G401 (cell line): ENCODE results near the gene ST3GAL5. TPM values are rescaled to one million over a fixed set of nuclear protein-coding genes. Genes with fewer than 3 reads are reported as not detected.

ENCODE experiments used
- DNase-seq: peaks from one replicate; pipeline ENCODE4 v3.0.0-alpha.2; 2015; ENCODE audit warnings: low spot score
- in situ Hi-C: cut with HindIII; loops from 2 replicates; pipeline ENCODE4 v1.10.0; 2016; ENCODE audit warnings: low sequenced_read_pairs, mixed read lengths
- total RNA-seq: library from RNA; depleted of rRNA; stranded (reverse); fragments of >200 nt; shearing (Covaris generic); gene quantifications from 2 replicates; pipeline ENCODE4 v1.2.3, GENCODE V29; 2014

Gene ST3GAL5
- total RNA-seq, 1 experiment from 2014 or later = 118 TPM

DNA sequence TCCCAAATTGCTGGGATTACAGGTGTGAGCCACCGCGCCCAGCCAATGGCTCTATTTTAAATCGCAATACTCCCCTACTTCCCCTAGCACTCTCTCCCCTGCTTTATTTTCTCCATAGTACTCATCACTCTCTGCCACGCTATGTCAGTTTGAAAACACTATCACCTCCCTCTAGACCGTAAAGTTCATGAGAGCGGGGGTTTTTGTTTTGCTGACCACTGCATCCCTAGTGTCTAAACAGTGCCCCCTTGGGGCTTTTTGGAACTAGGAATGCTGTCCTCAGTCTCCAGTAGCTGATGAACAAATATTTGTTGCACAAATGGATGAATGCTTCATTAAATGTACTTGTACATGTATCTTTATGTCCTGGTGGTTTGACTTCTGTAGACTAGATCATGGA is 90.9 kb downstream of the ST3GAL5 start:
- peak; percentile 46 for DNase-seq
- in situ Hi-C loops = no loop called here

DNA sequence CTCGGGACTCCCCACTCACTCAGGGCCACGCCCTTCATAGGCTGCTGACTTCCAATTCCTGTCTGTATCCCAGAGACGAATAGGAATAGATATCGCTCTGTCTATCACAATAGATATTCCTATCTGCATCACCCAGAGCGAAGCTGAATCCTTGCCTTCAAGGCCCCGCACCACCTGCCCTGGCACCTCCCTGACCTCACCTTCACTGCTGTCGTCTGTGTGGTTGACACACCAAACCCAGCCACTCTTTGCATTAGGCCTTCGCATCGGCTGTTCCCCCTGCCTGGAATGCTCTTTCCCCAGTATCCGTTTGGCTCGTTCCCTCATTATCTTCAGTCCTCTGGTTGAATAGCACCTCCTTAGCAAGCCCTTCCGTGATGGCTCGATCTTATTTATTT is 91.5 kb downstream of the ST3GAL5 start:
- in situ Hi-C loops = no loop called here
- no peak for DNase-seq

DNA sequence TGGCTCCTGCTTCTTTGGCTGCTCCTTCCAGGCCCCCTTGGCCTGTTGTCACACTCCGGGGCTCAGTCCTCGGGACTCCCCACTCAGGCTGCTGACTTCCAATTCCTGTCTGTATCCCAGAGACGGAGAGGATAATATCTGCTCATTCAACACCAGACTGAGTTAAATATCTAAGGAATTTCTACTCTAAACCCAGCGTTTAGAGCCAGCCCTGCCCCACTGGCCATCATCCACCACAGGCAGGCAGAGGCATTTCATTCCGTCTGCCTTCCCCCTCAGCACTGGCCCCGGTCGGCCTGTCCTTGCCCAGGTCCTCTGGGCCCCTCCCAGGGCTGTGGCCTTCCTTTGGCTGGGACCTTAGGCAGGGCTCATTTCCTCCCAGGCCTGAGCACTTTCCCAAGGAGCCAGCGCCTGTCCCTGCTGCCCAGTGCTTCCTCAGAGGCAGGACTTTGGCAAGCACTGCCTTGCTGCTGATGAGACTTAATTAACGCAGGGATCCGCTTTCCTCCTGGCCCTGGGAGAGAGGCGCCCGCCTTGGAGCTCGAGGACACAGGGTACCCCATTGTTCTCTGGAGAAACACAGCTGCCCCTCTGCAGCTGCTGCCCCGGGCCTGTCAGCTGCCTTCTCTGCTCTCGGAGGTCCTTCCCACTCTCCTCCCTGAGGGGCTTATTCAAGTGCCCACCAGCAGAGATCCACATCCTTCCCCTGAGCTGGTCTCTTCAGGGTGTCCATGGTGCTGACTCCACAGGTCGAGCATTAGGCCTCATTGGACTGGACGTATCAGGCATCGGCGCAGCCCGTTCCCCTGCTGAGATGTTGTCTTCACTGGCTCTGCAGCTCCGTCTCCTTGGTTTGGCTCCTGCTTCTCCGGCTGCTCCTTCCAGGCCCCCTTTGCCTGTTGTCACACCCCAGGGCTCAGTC is 92.2 kb downstream of the ST3GAL5 start:
- in situ Hi-C loops = no loop called here
- peak; percentile 41 for DNase-seq

DNA sequence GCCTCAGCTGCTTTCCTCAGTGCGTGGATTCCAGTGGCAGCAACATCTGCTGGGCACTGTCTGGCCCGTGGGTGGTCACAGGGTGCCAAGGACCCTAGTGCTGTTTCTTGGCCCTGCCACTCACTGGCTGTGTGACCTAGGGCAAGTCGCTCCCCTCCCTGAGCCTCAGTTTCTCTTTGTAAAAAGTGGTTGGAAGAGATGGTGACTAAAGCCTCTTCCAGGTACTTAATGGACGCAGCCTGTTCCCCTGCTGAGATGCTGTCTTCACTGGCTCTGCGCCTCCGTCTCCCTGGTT is 92.8 kb downstream of the ST3GAL5 start:
- in situ Hi-C loops = no loop called here
- DNase-seq = no peak

DNA sequence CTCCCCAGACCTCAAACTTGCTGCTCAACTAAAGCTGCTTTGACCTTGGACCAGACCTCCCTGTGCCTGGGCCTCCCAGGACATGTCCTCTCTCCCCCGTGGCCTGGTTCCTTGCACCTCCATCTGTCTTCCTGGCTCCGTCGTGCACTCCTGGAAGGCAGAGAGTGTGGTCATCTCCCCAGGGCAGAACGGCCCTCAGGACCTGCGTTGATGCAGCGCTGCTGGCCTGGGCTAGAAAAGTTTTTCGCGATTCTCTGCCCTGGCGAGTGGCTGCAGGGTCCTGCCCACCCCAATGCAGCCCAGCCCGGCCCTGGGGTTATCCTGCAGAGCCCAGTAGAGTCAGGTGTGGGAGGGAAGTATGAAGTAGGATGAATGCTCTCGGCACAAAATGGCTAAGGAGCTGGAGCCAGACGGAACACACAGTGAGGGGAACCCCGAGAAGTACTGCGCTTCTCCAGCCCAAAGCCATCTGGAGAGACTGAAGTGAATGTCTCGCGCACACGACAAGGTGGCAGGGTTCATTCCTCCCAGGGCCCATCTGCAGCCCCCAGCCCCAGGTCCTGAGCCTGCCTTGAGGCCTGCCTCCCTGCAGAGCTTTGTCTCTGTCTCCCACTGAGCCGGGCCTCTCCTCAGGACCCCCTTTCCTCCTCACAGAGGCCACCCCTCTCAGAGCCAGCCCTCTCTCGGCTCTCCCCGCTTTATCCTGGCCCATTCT is 93.3 kb downstream of the ST3GAL5 start:
- DNase-seq = peak; percentile 54
- in situ Hi-C loops = no loop called here

DNA sequence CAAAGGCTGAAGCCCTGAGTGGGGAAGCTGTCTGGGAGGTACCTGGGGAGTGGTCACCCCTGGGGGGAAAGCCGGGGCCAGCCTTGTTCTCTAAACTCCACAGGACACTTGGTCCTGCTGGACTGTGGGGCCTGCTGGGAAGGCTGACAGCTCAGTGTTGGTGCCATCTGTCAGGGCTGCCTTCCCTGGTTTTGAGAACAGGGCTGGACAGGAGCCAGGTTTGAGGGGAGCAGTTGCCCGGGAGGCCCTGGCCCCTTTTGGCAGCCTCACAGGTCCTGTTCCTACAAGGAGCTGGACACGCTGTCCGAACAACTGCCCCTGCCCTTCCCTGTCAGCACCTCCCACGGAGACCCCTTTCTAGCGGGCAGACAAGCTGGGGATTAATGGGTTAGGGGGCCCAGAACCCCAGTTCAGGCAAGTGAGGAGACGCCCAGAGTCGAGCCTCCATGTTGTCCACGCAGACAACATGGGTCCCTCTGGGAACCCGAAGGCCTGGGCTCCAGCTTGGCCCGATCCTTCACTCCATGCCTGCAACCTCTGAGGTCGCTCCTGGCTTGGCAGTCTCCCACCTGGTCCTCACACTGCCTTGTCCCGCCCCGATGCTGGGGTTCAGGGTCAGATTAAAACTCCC is 94.2 kb downstream of the ST3GAL5 start:
- in situ Hi-C loops = no loop called here
- peak; percentile 75 for DNase-seq

DNA sequence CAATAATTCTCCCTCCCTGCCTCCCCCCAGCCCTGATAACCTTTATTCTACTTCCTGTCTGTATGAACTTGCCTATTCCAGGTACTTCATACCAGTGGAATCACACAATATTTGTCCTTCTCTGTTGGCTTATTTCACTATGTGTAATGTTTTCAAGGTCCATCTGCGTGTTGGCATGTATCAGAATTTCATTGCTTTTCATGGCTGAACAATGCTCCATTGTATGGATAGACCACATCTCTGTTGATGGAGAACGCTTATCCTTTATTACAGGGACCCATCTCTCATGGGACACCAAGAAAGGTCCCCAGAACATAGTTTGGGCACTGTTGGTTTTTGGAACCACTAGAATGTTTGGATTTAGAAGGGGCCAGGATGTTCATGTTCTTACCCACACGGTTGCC is 94.8 kb downstream of the ST3GAL5 start:
- DNase-seq = no peak
- in situ Hi-C loops = no loop called here

DNA sequence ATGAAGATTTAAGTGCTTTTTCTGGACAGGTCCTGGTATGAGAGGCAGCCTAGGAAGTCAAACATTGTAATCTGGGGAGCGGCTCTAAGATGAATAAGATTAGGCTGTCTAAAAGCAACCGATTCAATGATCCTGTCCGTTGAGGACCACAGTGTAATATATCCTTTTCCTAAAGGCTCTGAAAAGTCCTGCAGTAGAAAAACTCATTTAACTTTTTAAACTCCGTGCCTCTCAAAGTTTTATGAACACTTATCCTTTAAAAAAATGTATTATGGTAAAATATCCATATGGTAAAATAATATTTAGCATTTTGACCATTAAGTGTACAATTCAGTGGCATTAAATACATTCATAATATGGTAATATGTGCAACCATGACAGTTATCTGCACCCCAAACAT is 95.2 kb downstream of the ST3GAL5 start:
- no peak for DNase-seq
- in situ Hi-C loops = no loop called here

DNA sequence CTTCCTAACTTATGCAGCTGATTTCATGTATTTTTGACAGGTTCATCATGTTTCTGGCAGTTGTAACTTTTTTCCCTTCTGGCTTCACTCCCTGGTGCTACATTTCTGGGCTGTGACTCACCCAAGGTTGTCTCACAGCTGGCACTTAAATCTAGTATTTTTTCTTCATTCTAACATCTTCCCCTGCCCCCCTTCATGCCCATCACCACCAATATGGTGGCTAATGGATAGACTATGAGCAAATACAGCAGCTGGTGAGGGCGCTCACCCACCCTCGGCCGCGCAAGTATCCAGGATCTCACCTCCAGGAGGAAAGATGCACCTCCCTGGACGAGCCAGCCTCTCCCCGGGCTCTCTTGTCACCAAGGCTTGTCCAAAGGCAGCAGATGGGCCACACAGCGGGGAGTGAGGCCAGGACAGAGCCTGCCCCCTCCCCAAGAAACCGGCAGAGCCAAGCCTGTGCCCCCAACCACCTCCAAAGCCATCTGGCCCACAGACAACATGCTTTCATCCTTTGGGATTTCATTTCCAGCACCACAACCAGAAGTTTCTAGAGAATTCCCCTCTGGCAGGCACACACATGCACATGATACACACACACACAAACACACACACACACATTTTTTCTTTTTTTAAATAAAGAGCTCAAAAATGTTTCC is 95.9 kb downstream of the ST3GAL5 start:
- peak; percentile 41 for DNase-seq
- in situ Hi-C loops = no loop called here

DNA sequence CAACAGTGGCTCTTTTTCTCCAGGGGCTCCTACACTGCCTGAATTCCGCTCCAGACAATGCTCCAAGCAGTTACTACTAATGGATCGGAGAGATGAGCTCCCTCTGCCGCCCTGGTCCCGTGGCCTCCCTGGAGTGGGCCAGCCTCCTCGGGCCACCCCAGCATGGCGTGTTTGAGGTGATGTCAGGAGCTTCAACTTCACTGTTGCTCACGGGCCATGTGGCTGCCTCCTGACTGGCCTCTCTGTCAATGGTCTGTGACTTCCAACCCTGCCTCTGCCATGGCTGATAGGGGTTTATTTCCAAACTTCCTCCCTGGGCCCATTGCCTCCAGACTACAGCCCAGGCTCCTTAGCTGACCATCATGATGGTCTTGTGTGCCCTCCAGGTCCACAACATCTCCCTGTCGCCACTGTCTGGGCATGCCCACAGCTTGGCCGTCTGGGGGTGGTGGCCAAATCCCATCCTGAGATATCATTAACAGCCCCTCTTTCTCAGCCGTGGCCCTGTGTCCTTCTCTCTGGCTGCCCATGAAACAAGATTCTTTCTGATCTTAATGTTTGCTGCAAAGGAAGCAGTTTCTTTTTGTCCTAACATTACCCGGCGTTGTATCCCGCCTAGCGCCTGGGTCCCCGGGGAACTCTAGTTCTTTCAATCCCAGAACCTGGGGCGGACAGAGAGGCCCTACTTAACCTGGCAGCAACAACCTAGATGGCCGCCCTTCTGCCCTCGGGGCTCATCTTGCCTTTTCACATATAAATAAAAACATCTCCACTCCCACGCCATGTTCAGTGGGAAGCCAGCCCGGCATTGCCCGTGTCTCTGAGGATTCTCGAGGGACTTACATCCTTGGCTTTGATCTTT is 96.9 kb downstream of the ST3GAL5 start:
- DNase-seq = no peak
- in situ Hi-C loops = no loop called here

DNA sequence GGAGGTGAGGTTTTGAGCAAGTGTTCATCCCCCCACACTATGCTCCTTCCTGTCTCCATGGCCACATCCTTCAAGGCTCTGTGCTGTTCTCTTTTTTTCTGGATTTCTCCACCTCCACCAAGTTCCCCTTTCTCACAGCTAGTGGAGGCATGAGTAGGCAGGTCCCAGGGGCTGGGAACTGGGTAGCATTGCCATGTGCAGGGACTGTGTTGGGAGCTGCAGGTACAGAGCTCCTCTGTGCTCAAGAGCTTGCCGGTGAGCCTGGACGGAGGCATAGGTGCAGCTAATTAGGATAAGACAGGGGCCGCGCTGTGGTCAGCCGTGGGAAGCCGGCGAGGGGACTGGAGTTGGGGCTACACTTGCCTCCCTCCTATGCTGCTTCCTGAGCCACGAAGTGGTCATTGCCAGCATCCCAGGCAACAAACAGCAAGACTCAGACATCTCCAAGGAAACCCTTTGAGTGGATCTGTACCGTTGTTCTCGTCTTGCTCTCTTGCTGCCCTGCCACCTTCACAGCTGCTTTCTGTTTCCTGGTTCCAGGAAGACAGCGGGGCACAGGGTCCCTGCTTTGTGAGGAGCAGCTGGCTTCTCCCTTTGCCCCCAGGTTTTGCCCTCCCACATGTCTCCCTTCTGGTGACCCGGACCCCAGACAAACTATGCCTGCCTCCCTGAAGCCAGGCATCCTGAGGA is 98.1 kb downstream of the ST3GAL5 start:
- in situ Hi-C loops = no loop called here
- no peak for DNase-seq

DNA sequence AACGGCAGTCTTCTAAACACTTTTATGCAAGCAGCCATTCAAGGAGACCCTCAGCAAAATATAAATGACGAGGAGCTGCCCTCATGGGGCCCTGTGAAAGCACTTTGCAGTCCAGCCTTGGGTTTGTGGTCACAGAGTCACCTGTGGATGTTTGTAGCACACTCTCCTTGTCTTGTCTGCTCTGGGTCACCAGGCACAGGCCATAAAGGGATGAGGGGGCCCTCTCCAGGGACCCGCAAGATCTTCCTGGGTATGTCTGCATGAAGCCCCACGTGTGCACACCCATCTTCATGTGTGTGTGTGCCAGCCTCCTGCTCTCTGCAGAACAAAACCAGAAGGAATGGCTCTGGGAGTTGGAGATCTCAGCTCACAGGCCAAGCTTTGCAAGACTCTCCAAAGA is 98.8 kb downstream of the ST3GAL5 start:
- in situ Hi-C loops = no loop called here
- DNase-seq = no peak

DNA sequence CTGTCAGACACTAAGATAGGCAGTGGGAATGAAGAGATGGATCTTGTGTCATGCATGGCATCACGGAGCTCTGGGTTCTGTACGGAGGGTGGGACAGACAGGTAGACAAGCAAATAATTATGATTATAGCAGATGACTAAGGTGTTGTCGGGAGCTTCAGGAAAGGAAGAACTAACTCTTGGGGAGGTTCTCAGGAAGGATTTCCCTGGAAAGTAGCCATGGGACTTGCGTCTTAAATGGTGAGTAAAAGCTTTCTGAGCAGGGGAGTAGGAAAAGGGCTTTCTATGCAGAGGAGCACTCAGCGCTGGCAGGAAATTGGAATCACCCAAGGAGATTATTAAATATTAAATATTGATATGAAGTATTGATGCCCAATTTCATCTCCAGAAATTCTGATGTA is 99.5 kb downstream of the ST3GAL5 start:
- DNase-seq = no peak
- in situ Hi-C loops = no loop called here

DNA sequence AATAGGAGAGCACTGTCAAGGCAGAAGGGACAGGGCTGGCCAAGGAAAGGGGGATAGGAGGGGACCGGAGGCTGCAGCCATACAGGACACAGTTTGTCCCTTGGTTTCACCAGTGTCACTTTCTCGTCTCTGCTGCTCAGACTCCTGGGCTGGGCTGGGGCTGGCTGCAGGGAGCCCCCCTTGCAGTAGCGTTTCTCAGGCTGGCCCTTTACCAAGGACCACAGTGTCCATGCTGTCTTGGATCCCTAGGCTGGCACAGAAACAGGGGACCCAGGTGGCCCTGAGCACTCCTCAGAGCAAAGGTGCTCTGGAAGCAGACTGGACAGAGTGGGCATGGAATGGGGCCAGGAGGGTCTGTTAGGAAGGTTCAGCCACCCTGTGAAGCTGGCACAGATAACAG is 100.2 kb downstream of the ST3GAL5 start:
- in situ Hi-C loops = no loop called here
- DNase-seq = no peak

DNA sequence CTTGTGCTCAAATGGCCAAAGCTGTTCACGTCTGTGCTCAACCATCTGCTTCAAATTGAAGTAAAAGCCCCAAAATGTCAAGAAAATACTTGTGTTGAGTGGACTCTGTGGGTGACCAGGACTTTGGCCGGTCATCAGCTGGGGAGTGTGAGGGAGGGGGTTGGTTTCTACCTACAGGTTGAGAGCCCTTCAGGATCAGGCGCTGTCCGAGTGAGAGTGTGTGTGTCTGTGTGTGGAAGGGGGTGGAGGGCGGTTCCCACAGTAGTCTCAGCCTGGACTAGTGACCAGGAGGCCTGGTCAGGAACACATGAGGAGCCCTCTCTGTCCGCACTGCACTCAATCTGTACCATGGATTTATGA is 100.8 kb downstream of the ST3GAL5 start:
- no peak for DNase-seq
- in situ Hi-C loops = no loop called here

DNA sequence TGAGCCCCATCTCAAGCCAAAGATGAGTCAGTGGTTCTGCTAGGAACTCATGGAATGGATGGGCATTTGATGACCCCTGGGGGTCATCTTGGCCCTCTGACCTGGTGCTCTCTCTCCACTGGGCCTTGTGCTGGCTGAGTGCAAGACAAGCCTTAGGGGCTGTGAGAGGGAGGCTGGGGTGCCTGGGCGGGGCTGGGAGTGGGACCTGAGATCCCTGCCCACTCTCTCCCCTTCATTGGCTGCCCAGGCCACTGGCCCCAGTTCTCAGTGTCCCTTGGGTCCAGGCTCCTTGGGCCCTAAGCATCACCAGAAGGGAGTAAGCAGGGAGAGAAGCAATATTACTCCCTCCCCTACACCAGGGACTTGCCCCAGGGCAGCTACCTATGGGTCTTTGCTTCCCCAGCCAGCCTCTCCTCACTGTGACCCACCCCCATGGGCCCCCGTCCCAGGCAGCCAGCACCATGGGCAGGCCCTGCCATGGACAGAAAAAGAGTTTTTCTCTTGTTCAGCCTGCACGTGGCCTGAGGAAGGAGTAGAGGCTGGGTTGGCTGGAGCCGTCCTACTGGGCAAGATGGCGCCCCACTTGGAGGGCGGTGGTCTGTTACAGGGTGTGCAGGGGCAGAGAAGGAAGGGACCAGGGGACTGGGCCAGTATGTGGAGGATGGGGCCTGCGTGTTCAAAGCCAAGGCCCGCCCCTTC is 101.4 kb downstream of the ST3GAL5 start:
- no peak for DNase-seq
- in situ Hi-C loops = no loop called here
